ENCODE results near the gene MYPN.
A peak's percentile ranks its signal among the peaks of the same experiment; 100 is the strongest.

The MYPN gene

DNA sequence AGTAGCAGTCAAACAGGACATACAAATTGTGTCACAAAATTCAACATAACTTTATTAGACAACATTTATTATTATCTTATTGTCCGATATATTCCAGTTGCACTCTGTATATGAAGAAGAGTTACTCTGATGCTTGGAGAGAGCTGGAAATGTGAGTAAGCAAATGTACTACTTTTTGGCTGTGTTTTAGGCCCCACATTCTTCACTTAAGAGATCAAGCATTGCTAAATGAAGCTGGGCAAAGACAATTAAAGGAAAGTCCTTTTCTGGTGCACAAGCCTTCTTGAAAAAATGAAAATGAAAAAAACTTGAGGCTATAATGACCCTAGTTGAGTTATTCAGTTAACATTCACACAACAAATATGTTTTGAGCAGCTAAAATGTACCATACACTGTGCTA, 26.1 kb downstream of the MYPN start:
- DNase-seq (ENCODE audit: extremely low spot score): no peak
- ChIA-PET POLR2A (no interaction called here), CTCF (no interaction called here)
- TF ChIP-seq, protein P1, sequence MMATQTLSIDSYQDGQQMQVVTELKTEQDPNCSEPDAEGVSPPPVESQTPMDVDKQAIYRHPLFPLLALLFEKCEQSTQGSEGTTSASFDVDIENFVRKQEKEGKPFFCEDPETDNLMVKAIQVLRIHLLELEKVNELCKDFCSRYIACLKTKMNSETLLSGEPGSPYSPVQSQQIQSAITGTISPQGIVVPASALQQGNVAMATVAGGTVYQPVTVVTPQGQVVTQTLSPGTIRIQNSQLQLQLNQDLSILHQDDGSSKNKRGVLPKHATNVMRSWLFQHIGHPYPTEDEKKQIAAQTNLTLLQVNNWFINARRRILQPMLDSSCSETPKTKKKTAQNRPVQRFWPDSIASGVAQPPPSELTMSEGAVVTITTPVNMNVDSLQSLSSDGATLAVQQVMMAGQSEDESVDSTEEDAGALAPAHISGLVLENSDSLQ (IDR thresholded peaks at IDR 0.05): no peak
- TF ChIP-seq LEF1 (IDR thresholded peaks at IDR 0.05; ENCODE audit: borderline replicate concordance) (no peak), TARDBP (IDR thresholded peaks at IDR 0.05) (no peak), SP1 (IDR thresholded peaks at IDR 0.05) (no peak), L3MBTL2 (conservative IDR thresholded peaks at IDR 0.05) (no peak), ZNF384 (IDR thresholded peaks at IDR 0.05) (no peak), HDGF (IDR thresholded peaks at IDR 0.05; ENCODE audit: borderline replicate concordance) (no peak), SUZ12 (IDR thresholded peaks at IDR 0.05) (no peak), FOXK2 (IDR thresholded peaks at IDR 0.05) (no peak), FOXA1 (IDR thresholded peaks at IDR 0.05) (no peak), ELF4 (IDR thresholded peaks at IDR 0.05) (no peak), ARNT (IDR thresholded peaks at IDR 0.05) (no peak), CTBP1 (IDR thresholded peaks at IDR 0.05; ENCODE audit: borderline replicate concordance) (no peak), BHLHE40 (IDR thresholded peaks at IDR 0.05; ENCODE audit: borderline replicate concordance) (no peak), FOXM1 (IDR thresholded peaks at IDR 0.05; ENCODE audit: borderline replicate concordance) (no peak), NFRKB (IDR thresholded peaks at IDR 0.05) (no peak)

DNA sequence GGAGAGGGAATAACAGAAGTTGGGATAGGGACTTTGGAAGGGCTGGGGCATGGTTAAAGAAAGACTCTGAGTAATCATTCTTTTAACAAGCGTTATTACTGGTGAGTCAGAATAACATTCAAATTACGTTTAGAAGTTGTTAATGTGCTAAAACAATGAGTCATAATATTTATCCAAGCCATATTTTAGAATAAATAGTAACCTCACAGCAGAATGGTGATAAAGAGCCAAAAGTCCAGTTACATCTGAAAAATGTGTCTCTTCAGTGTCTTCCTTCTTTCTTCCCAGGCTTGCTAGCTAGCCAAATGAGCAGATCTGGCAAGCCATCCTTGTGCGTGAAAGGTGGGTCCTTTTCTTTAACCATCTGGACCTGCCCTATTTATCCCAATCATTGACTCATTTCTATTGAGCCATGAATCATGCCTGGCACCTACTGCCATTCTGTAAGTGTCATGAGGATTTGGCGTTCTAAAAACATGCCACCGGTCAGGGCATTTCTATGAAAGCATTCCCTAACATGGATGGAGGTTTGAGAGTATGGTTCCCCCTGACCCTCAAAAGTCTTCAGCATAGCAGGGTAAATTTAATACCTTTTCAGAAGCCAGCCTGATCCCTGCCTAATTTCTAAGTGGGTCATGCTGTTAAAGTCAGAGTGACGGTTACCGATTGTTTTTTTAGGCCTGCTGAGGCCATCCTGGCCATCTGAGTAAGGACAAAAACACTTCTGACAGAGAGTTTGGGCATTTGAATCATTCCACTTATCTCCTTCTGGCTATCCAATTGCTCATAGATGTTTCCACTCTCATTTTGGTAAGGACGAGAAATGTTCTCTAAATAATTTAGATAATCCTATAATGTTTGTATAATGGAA, 26.9 kb downstream of the MYPN start:
- DNase-seq (ENCODE audit: extremely low spot score): peak; percentile 22
- ChIA-PET POLR2A (no interaction called here), CTCF (no interaction called here)
- TF ChIP-seq, protein P1 (IDR thresholded peaks at IDR 0.05): peak; percentile 87
- TF ChIP-seq ELF4 (IDR thresholded peaks at IDR 0.05) (no peak), CTBP1 (IDR thresholded peaks at IDR 0.05; ENCODE audit: borderline replicate concordance) (peak; percentile 34; the same call in 1 of the 2 replicates)

DNA sequence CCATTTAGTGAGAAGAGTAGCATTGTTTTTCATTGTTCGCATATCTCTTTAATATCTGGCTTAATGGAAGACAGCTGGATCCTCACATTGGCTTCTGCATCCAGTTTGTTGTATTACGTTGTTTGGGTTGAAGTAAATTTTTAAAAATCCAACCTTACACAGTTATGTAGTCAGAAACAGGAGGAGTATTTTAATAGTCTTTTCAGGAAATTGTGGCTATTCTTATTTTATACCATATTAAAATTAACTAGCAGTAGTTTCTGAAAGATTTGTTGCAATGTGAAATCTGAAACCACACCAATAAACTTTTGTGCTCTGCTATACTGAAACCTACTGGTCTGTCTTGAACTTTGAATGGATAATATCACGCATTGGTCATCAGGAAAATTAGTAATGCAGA, 27.9 kb downstream of the MYPN start:
- CTCF ChIA-PET: no interaction called here
- TF ChIP-seq SUZ12 (IDR thresholded peaks at IDR 0.05): no peak
- TF ChIP-seq, protein P1 (IDR thresholded peaks at IDR 0.05): no peak
- TF ChIP-seq L3MBTL2 (conservative IDR thresholded peaks at IDR 0.05): no peak
- TF ChIP-seq BHLHE40 (IDR thresholded peaks at IDR 0.05; ENCODE audit: borderline replicate concordance): no peak
- no peak for TF ChIP-seq ARNT (IDR thresholded peaks at IDR 0.05)
- no peak for TF ChIP-seq ELF4 (IDR thresholded peaks at IDR 0.05)
- TF ChIP-seq FOXM1 (IDR thresholded peaks at IDR 0.05; ENCODE audit: borderline replicate concordance): no peak
- TF ChIP-seq ZNF384 (IDR thresholded peaks at IDR 0.05): no peak
- no peak for TF ChIP-seq SP1 (IDR thresholded peaks at IDR 0.05)
- no peak for TF ChIP-seq FOXA1 (IDR thresholded peaks at IDR 0.05)
- no peak for TF ChIP-seq FOXK2 (IDR thresholded peaks at IDR 0.05)
- TF ChIP-seq CTBP1 (IDR thresholded peaks at IDR 0.05; ENCODE audit: borderline replicate concordance): no peak
- TF ChIP-seq TARDBP (IDR thresholded peaks at IDR 0.05): no peak
- TF ChIP-seq LEF1 (IDR thresholded peaks at IDR 0.05; ENCODE audit: borderline replicate concordance): no peak
- TF ChIP-seq NFRKB (IDR thresholded peaks at IDR 0.05): no peak
- TF ChIP-seq HDGF (IDR thresholded peaks at IDR 0.05; ENCODE audit: borderline replicate concordance): no peak
- POLR2A ChIA-PET: no interaction called here
- DNase-seq (ENCODE audit: extremely low spot score): no peak

DNA sequence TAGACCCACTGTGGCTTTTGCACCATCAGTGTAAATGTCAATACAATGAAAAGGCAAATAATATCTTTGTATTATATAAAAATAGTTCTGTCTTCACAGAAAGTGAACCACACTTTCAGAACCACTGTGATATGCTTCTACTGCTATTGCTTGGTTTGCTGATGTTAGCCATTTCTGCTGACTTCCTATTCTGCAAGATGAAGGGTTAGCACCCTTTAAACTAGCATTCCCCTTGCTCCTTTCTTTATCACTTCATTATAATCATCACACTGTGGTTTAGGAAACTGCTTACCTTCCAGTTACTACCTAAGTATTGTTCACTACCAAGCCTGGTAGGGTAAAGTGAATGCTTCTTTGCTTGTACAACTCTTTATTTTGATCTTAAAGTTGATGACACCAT, 29.2 kb downstream of the MYPN start:
- no peak for DNase-seq (ENCODE audit: extremely low spot score)
- TF ChIP-seq, protein P1 (IDR thresholded peaks at IDR 0.05): no peak
- TF ChIP-seq SUZ12 (IDR thresholded peaks at IDR 0.05) (no peak), BHLHE40 (IDR thresholded peaks at IDR 0.05; ENCODE audit: borderline replicate concordance) (no peak), HDGF (IDR thresholded peaks at IDR 0.05; ENCODE audit: borderline replicate concordance) (no peak), ZNF384 (IDR thresholded peaks at IDR 0.05) (no peak), NFRKB (IDR thresholded peaks at IDR 0.05) (no peak), ELF4 (IDR thresholded peaks at IDR 0.05) (no peak), FOXK2 (IDR thresholded peaks at IDR 0.05) (no peak), LEF1 (IDR thresholded peaks at IDR 0.05; ENCODE audit: borderline replicate concordance) (no peak), TARDBP (IDR thresholded peaks at IDR 0.05) (no peak), ARNT (IDR thresholded peaks at IDR 0.05) (no peak), CTBP1 (IDR thresholded peaks at IDR 0.05; ENCODE audit: borderline replicate concordance) (no peak), L3MBTL2 (conservative IDR thresholded peaks at IDR 0.05) (no peak), SP1 (IDR thresholded peaks at IDR 0.05) (no peak), FOXM1 (IDR thresholded peaks at IDR 0.05; ENCODE audit: borderline replicate concordance) (no peak), FOXA1 (IDR thresholded peaks at IDR 0.05) (no peak)
- POLR2A ChIA-PET: no interaction called here
- CTCF ChIA-PET: interaction anchor here (1.1 kb wide), 1 partner anchor 268 kb away, joined by 3 read pairs; the partner anchor contains the start of gene RUFY2

DNA sequence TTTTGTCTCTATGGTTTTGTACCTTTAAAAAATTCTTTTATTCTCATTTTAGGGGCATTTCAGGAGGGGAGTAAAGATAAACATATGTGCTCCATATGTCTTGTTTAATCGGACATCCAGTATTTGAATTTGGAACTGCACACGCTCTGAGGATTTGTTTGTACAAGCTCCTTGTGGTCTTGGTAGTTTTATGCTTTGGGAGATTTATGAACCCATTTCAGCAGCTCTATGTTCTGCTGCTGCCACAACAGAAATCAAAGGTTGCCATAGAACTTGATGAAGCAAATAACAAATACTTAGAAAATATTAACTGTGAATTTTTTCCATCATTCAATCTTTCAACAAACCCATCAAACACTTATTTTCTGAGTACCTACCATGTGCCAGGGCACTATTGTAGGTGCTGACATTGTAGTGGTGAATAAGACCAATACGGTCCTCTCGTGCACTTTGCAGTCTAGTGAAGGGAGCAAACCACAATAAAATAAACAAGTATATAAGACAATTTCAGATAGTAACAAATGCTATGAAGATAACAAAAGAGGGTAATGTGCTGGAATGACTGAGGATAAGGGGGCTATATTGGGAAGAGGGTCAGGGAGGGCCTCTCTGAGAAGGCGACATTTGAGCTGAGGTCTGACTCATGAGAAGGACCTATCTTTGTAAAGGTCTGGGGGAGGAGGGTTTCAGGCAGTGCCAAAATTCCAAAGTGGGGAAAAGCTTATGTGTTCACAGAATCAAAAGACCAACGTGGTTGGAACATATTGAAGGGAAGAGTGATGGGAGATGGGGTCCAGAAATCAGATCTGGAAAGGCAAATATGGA, 30.4 kb downstream of the MYPN start:
- ChIA-PET POLR2A (no interaction called here), CTCF (interaction anchor here (1.1 kb wide), 1 partner anchor 267 kb away, joined by 3 read pairs; the partner anchor contains the start of gene RUFY2)
- no peak for DNase-seq (ENCODE audit: extremely low spot score)
- TF ChIP-seq, protein P1 (IDR thresholded peaks at IDR 0.05): peak; percentile 38
- no peak for TF ChIP-seq NFRKB (IDR thresholded peaks at IDR 0.05)
- TF ChIP-seq SUZ12 (IDR thresholded peaks at IDR 0.05): no peak
- TF ChIP-seq CTBP1 (IDR thresholded peaks at IDR 0.05; ENCODE audit: borderline replicate concordance): no peak

Data from HEK293T (cell line).